SK-N-SH (cell line): Measurements from ENCODE around the gene SERPINB10.

ENCODE experiments used
- CTCF ChIP-seq: fragments of 200-600 bp; sonication (generic); IDR thresholded peaks from 2 replicates; pipeline ENCODE4 v1.6.1; 2017; ENCODE audit warnings: antibody characterized with exemption, mild to moderate bottlenecking, moderate library complexity
- FOXM1 ChIP-seq: IDR thresholded peaks from 2 replicates; pipeline ENCODE4 v1.4.0; 2012; ENCODE audit warnings: low read depth, mild to moderate bottlenecking
- REST ChIP-seq: IDR thresholded peaks from 2 replicates; pipeline ENCODE4 v1.6.1; 2012; ENCODE audit warnings: mild to moderate bottlenecking, low read depth, low read length, moderate library complexity
- TCF12 ChIP-seq: IDR thresholded peaks from 2 replicates; pipeline ENCODE4 v1.4.0; 2012

- TF ChIP-seq CTCF (no peak), TCF12 (no peak), REST (no peak), FOXM1 (no peak)
Observed at GRCh38 chr18:63924551-63924950, 16.8 kb downstream of the SERPINB10 start.
